Activated T-cell treated with anti-CD3 and anti-CD28 coated beads, Interleukin-2, amount 50 U/mL, for 24 hours (primary cell): ENCODE measurements around the gene PHACTR2.
A peak's percentile ranks its signal among the peaks of the same experiment; 100 is the strongest.
"Not testable (repeated sequence)": the region's sequence is repeated elsewhere in the genome, so short reads cannot be mapped to it uniquely, and the experiment has no call there.

Experiments used
- DNase-seq: peaks from one replicate; pipeline ENCODE4 v3.0.0-alpha.2; 2020
- H3K27ac Mint-ChIP-seq: 2 replicates; pipeline ENCODE4 v1.8.0; 2020; ENCODE audit warnings: mild to moderate bottlenecking, mixed read lengths
- H3K27me3 Mint-ChIP-seq: 2 replicates; pipeline ENCODE4 v1.8.0; 2020; ENCODE audit warnings: mixed read lengths
- H3K36me3 Mint-ChIP-seq: 2 replicates; pipeline ENCODE4 v1.8.0; 2020; ENCODE audit warnings: low read depth, mixed read lengths
- H3K4me1 Mint-ChIP-seq: 2 replicates; pipeline ENCODE4 v1.8.0; 2020; ENCODE audit warnings: low read depth, mixed read lengths
- H3K4me3 Mint-ChIP-seq: 2 replicates; pipeline ENCODE4 v1.8.0; 2020; ENCODE audit warnings: mild to moderate bottlenecking, moderate library complexity, mixed read lengths
- H3K9me3 Mint-ChIP-seq: 2 replicates; pipeline ENCODE4 v1.8.0; 2020; ENCODE audit warnings: mixed read lengths

PHACTR2 gene

DNA sequence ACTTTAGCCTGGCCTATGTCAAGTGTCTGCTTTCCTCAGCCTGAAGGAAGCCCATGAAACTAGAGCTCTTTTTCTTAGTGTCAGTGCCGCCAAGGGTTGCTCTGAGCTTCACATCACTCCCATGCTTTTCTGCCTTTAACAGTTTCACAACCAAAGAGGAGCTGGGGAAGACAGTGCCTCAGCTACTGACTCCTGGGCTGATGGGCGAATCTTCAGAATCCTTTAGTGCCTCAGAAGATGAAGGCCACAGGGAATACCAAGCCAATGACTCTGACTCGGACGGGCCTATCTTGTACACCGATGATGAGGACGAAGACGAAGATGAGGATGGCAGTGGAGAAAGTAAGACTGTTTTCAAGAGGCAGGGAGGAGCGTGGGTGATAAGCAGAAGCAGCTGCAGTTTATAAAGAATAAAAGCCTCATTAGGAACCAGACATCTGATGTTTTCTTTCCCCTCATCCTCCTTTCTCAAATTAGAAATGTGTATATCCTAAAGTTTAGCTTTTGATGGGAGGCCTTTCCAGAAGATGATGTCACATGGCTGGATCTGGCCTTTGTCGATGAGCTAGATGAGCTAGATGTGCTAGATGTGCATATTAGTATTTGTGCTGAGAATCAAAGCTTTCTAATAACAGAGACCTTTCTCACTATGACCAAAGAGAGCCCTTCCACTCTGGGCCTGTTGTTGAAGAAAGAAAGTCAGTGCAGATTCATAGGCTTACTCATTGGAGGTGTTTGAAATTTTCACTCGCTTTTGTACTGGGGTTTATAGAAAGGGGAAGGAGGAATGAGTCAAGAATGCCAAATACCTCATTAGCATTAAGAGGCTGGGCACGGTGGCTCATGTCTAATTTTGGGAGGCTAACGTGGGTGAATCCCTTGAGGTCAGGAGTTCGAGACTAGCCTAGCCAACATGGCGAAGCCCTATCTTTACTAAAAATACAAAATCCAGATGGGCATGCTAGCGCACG, 94.6 kb downstream of the PHACTR2 start:
- peaks cover 8% of the 10 kb centered on the region for H3K4me1 Mint-ChIP-seq
- no peaks in the 10 kb centered on the region for H3K9me3 Mint-ChIP-seq
- H3K27me3 Mint-ChIP-seq = no peaks in the 10 kb centered on the region
- H3K27ac Mint-ChIP-seq = no peak overlapping the region
- H3K36me3 Mint-ChIP-seq = peaks cover 54% of the 10 kb centered on the region
- no peak for DNase-seq
- H3K4me3 Mint-ChIP-seq = no peak overlapping the region

DNA sequence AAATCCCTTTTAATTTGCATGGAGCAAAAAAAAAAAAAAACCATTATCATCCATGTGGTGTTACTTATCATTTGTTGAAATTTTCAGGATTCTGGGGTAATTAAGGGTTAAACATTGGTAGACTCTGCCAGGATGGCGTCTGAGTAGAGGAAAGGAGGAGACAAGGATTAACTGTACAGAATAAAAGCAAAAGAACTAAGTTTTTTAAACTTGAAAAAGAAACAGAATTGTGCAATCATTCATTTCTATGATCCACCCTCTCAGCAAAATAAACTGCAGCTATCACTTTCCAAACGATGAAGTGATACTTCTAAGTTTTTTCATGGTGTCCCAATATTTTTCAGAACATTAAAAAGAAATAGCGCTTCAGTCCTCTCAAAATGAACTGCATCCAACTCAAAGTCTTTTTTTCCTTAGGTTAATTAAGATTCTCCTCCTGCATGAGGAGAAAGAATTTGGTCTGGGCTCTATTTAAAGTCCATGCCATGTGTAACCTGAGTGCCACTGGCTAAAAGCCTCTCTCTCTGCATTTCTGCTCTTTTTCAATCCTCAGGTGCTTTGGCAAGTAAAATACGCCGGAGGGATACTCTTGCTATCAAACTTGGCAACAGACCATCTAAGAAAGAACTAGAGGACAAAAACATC, 95.9 kb downstream of the PHACTR2 start:
- Mint-ChIP-seq H3K4me3 (no peak overlapping the region), H3K4me1 (peaks cover 8% of the 10 kb centered on the region)

DNA sequence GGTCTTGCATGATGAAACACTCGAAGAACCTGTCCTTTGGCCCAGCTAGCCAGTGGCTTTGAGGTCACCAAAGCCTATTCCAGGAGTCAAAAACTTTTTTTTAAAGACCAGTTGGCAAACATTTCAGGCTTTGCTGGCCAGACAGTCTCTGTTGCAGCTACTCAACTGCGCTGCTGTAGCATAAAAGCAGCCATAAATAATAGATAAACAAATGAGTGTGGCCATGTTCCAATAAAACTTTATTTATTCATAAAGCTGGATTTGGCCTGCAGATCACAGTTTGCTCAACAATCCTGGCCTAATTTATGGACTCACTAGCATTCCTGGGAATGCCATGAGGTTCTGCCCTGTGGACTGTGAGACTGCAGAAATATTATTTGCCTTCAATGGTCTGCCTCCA, 96.6 kb downstream of the PHACTR2 start:
- no peaks in the 10 kb centered on the region for H3K27me3 Mint-ChIP-seq
- no peak for DNase-seq
- peaks cover 8% of the 10 kb centered on the region for H3K4me1 Mint-ChIP-seq
- H3K4me3 Mint-ChIP-seq = no peak overlapping the region
- H3K27ac Mint-ChIP-seq = no peak overlapping the region
- no peaks in the 10 kb centered on the region for H3K9me3 Mint-ChIP-seq
- peaks cover 58% of the 10 kb centered on the region for H3K36me3 Mint-ChIP-seq

More for the DNA sequence above, 95.9 kb downstream of the PHACTR2 start:
- no peak for DNase-seq
- Mint-ChIP-seq H3K36me3 (peaks cover 56% of the 10 kb centered on the region), H3K9me3 (no peaks in the 10 kb centered on the region), H3K27me3 (no peaks in the 10 kb centered on the region), H3K27ac (no peak overlapping the region)

DNA sequence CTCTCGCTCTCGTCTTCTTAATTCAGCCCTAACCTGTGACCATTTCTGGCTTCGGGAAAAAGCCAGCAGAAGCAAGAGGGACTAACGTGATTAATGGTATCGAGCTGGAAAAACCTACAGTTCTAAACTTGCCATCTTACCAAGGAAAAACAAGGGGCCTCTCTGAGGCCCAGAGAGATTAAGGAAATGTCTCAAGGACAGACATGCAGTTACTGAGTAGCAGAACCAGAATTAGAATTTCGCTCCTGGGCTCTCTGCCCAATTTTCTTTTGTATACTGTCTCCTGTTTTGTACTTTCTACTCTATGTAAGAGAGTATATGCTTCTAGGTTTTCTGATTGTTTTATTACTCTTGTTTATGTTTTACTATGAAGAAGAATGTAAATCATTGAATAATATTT, 97.6 kb downstream of the PHACTR2 start:
- DNase-seq = no peak
- no peaks in the 10 kb centered on the region for H3K9me3 Mint-ChIP-seq
- peaks cover 8% of the 10 kb centered on the region for H3K4me1 Mint-ChIP-seq
- H3K36me3 Mint-ChIP-seq = peaks cover 60% of the 10 kb centered on the region
- H3K27ac Mint-ChIP-seq = no peak overlapping the region
- H3K27me3 Mint-ChIP-seq = no peaks in the 10 kb centered on the region
- H3K4me3 Mint-ChIP-seq = no peak overlapping the region

DNA sequence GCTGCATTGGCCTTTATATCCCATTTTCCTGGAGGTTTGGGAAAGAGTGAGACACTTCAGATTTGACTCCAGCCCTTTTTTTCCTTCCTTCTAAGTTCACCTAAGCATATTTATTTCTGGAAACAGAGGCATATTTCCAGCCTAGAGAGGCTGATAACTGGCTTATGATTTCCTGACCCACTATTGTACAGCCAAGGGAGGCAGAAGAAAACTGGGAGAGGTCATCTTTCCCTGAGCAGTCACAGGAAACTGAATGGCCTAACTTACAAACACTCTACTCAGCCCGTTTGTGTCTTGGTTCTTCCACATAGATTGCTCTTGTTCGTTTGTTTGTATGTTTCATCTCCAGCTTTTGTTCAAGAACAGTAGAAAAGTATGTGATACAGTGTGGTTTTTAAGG, 101.2 kb downstream of the PHACTR2 start:
- Mint-ChIP-seq H3K9me3 (peaks cover 2% of the 10 kb centered on the region), H3K4me1 (no peaks in the 10 kb centered on the region), H3K4me3 (no peak overlapping the region), H3K27me3 (no peaks in the 10 kb centered on the region), H3K27ac (no peak overlapping the region), H3K36me3 (peaks cover 64% of the 10 kb centered on the region)
- no peak for DNase-seq

DNA sequence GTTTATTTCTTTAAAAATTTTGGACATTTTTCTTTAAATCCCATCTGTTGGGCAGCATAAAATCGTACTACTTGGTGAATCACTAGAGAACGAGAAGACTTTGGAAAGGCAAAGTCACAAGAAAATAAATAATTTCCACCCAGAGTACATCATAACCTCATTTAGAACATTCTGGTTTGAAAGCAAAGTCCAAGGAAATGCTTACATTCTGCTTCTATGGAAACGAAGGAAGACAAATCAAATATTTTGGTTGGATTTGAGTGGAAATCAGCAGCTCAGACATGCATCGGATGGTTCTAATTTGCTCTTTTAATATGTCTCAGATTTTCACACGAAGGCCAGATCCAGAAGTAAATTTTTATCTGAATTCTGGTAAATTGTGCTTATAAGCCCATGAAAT, 104.7 kb downstream of the PHACTR2 start:
- H3K4me3 Mint-ChIP-seq = no peak overlapping the region
- H3K27me3 Mint-ChIP-seq = no peaks in the 10 kb centered on the region
- no peak overlapping the region for H3K27ac Mint-ChIP-seq
- no peaks in the 10 kb centered on the region for H3K4me1 Mint-ChIP-seq
- H3K9me3 Mint-ChIP-seq = peaks cover 10% of the 10 kb centered on the region
- no peak for DNase-seq
- peaks cover 79% of the 10 kb centered on the region for H3K36me3 Mint-ChIP-seq

DNA sequence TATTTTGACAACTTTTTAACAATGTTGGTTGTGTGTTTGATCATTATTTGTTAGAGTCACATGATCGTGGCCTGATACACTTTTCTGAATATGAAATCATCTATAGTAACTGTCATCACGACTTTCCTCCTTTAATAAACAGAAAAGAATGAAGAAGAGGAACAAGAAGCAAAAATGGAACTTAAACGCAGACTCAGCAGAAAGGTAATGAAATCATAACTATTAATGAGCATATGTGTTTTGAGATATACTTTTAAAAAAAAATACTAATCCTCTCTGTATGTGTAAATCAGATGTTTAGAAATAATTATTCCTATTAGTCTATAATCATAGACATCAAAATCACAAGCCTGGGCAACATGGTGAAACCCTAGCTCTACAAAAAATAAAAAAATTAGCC, 105.3 kb downstream of the PHACTR2 start:
- Mint-ChIP-seq H3K27me3 (no peaks in the 10 kb centered on the region), H3K4me1 (no peaks in the 10 kb centered on the region), H3K9me3 (peaks cover 10% of the 10 kb centered on the region), H3K27ac (no peak overlapping the region), H3K4me3 (no peak overlapping the region), H3K36me3 (peaks cover 76% of the 10 kb centered on the region)
- no peak for DNase-seq

DNA sequence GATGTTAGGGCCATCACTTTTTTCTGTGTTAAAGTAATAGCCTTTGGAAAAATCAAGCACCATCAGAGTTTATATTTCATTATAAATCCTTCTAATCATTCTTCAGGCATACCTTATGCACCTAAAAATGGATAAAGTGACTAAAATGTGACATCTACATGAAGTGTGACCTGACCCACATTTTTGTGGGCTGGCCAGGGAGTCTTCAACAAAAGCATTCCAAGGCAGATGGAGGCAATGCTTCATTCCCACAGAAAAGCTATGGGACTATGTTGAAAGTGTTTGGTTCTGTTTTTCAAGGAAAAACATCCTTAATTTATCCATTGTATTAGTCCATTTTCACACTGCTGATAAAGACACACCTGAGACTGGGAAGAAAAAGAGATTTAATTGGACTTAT, 106.6 kb downstream of the PHACTR2 start:
- Mint-ChIP-seq H3K9me3 (peaks cover 10% of the 10 kb centered on the region), H3K4me1 (no peaks in the 10 kb centered on the region), H3K36me3 (peaks cover 75% of the 10 kb centered on the region), H3K4me3 (no peak overlapping the region), H3K27ac (no peak overlapping the region), H3K27me3 (no peaks in the 10 kb centered on the region)
- no peak for DNase-seq

DNA sequence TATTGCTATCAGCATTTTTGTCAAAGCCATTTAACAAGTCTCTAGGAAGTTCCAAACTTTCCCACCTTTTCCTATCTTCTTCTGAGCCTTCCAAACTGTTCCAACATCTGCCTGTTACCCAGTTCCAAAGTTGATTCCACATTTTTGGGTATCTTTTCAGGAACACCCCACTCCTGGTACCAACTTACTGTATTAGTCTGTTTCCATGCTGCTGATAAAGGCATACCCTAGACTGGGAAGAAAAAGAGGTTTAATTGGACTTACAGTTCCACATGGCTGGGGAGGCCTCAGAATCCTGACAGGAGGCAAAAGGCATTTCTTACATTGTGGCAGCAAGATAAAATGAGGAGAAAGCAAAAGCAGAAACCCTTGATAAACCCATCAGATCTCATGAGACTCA, 108.6 kb downstream of the PHACTR2 start:
- not testable (repeated sequence) for DNase-seq, H3K4me3 Mint-ChIP-seq, H3K27ac Mint-ChIP-seq, H3K4me1 Mint-ChIP-seq, H3K27me3 Mint-ChIP-seq
- H3K36me3 Mint-ChIP-seq = peaks cover 82% of the 10 kb centered on the region
- H3K9me3 Mint-ChIP-seq = peaks cover 15% of the 10 kb centered on the region

DNA sequence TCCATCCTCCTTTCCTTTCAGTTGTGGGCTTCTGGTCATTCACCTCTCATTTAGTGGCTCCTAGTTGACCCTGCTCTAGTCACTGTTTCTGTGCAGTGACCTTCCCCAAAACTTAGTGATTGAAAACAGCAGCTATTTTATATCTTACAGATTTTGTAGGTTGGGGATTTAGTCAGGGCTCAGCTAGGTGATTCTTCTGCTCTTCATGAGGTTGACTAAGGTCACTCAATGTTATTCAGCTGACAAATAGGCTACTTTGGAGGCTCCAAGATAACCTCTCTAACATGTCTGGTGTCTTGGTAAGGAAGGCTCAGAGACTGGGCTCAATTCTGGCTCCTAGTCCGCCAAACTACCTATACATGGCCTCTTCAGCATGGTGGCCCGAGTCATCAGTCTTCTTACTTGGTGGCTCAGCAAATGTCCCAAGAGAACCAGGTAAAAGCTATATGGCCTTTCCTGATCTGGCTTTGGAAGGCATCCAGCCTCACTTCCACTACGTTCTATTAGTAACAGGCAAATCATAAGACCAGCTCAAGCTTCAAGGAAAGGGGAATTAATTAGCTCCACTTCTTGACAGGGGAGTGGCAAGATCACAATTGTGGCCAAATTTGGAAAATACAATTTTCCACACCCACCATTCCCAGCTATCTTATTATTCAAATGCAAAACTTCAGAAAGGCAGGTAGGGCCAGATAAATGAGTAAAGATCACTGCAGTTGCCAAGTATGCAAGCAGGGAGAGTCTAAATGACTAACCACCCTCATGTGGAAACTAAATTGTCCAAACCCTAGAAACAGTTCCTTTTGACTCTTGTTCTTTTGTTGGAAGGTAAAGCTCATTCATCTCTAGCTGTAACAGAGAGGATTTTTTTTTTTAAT, 114.9 kb downstream of the PHACTR2 start:
- Mint-ChIP-seq H3K27me3 (no peaks in the 10 kb centered on the region), H3K27ac (no peak overlapping the region), H3K36me3 (peaks cover 84% of the 10 kb centered on the region), H3K4me1 (no peaks in the 10 kb centered on the region), H3K9me3 (peaks cover 26% of the 10 kb centered on the region), H3K4me3 (no peak overlapping the region)
- no peak for DNase-seq

DNA sequence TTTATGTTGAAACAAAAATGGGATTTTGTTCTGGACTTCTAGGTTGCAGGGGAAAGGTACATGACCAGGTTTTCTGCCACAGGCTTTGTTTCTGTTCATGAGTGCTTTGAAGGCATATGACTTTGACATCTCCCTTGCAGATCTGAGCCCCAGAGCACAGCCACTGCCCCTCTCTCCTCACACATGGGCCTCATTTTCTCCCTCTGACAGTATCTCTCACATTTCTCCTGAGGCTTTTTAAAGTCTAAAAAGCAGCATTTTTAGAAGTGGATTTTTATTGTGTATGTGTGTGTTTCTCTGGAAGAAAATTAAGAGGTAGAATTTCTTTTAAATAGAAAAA, 115.5 kb downstream of the PHACTR2 start:
- H3K27me3 Mint-ChIP-seq = no peaks in the 10 kb centered on the region
- peaks cover 87% of the 10 kb centered on the region for H3K36me3 Mint-ChIP-seq
- peaks cover 31% of the 10 kb centered on the region for H3K9me3 Mint-ChIP-seq
- no peak for DNase-seq
- no peak overlapping the region for H3K4me3 Mint-ChIP-seq
- H3K4me1 Mint-ChIP-seq = no peaks in the 10 kb centered on the region
- H3K27ac Mint-ChIP-seq = no peak overlapping the region

DNA sequence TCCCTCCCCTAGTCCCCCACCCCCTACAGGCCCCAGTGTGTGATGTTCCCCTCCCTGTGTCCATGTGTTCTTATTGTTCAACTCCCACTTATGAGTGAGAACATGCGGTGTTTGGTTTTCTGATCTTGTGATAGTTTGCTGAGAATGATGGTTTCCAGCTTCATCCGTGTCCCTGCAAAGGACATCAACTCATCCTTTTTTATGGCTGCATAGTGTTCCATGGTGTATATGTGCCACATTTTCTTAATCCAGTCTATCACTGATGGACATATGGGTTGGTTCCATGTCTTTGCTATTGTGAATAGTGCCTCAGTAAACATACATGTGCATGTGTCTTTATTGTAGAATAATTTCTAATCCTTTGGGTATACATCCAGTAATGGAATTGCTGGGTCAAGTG, 118.8 kb downstream of the PHACTR2 start:
- not testable (repeated sequence) for H3K4me1 Mint-ChIP-seq, H3K27ac Mint-ChIP-seq, DNase-seq, H3K27me3 Mint-ChIP-seq, H3K4me3 Mint-ChIP-seq
- peaks cover 84% of the 10 kb centered on the region for H3K36me3 Mint-ChIP-seq
- peaks cover 44% of the 10 kb centered on the region for H3K9me3 Mint-ChIP-seq

DNA sequence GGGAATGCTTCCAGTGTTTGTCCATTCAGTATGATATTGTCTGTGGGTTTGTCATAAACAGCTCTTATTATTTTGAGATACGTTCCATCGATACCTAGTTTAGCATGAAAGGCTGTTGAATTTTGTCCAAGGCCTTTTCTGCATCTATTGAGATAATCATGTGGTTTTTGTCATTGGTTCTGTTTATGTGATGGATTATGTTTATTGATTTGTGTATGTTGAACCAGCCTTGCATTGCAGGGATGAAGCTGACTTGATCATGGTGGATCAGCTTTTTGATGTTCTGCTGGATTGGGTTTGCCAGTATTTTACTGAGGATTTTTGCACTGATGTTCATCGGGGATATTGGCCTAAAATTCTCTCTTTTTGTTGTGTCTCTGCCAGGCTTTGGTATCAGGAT, 120.7 kb downstream of the PHACTR2 start:
- H3K4me3 Mint-ChIP-seq, H3K27me3 Mint-ChIP-seq, H3K27ac Mint-ChIP-seq, DNase-seq: not testable (repeated sequence)
- Mint-ChIP-seq H3K36me3 (peaks cover 81% of the 10 kb centered on the region), H3K4me1 (peaks cover 18% of the 10 kb centered on the region), H3K9me3 (peaks cover 29% of the 10 kb centered on the region)

DNA sequence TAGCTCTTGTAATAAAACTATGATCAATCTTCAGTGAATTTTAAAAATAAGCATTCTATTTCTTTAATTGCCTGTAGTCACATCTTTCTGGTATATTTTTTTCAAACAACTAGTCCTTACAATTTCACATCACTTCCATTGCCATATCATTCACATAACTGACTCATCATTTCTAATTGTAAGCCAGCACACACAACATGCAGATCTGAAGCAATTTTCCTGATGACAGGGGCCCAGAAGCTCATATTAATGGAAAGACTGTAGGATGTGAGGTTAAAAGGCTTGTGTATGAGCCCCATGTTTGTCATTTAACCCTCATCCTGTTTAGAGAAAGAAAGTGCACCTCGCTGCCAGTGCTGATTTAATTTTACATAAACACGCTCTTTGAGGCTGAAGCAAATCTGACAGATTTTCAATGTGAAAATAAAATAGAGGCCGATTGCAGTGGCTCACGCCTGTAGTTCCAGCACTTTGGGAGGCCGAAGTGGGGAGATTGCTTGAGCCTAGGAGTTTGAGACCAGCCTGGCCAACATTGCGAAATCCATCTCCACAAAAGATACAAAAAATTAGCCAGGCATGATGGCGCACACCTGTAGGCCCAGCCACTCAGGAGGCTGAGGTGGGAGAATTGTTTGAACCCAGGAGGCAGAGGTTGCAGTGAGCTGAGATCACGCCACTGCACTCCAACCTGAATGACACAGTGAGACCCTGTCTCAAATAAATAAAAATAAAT, 125.2 kb downstream of the PHACTR2 start:
- Mint-ChIP-seq H3K36me3 (peaks cover 72% of the 10 kb centered on the region), H3K4me3 (no peak overlapping the region), H3K27me3 (no peaks in the 10 kb centered on the region), H3K4me1 (peaks cover 60% of the 10 kb centered on the region), H3K27ac (peak overlapping the region; percentile 16), H3K9me3 (peaks cover 20% of the 10 kb centered on the region)
- no peak for DNase-seq
